Keratinocyte (primary cell): ENCODE data around the gene FAM90A1. TPM values are rescaled to one million over a fixed set of nuclear protein-coding genes. Genes with fewer than 3 reads are reported as not detected.
"Not testable (repeated sequence)": the region's sequence is repeated elsewhere in the genome, so short reads cannot be mapped to it uniquely, and the experiment has no call there.

Source experiments
- DNase-seq: peaks from one replicate; pipeline ENCODE4 v3.0.0-alpha.2; 2011; ENCODE audit warnings: low read depth, missing footprints, low spot score
- FAIRE-seq: peaks from 2 replicates; lab custom pipeline; 2011; peaks lifted over from hg19 to GRCh38; lab: Jason Lieb, UNC
- H2AFZ ChIP-seq: 2 replicates; pipeline ENCODE4 v1.6.0; 2012; ENCODE audit warnings: low read length, control low read depth, inconsistent platforms; ENCODE audit not compliant: control insufficient read depth
- H3K27ac ChIP-seq: 2 replicates; pipeline ENCODE4 v1.5.1; 2011; ENCODE audit warnings: low read length; ENCODE audit not compliant: control insufficient read depth, insufficient read depth
- H3K27me3 ChIP-seq: 3 replicates; pipeline ENCODE4 v1.6.0; 2011; ENCODE audit warnings: low read length; ENCODE audit not compliant: control insufficient read depth, insufficient read depth; ENCODE audit errors: extremely low read depth
- H3K36me3 ChIP-seq, 2 experiments: 2 replicates in 1 of 2; 3 replicates in 1 of 2; pipeline ENCODE4 v1.5.1; 2011; ENCODE audit warnings: low read length in 2 of 2, mild to moderate bottlenecking in 1 of 2; ENCODE audit not compliant: control insufficient read depth in 2 of 2, insufficient read depth in 2 of 2; ENCODE audit errors: extremely low read depth in 1 of 2
- H3K4me1 ChIP-seq: 3 replicates; pipeline ENCODE4 v1.5.1; 2011; ENCODE audit warnings: low read length; ENCODE audit not compliant: control insufficient read depth, insufficient read depth; ENCODE audit errors: extremely low read depth
- H3K4me2 ChIP-seq: 3 replicates; pipeline ENCODE4 v1.6.0; 2011; ENCODE audit warnings: low read depth, low read length; ENCODE audit not compliant: control insufficient read depth, insufficient read depth; ENCODE audit errors: extremely low read depth
- H3K4me3 ChIP-seq, 3 experiments: fragments of 200-600 bp in 1 of 3; sonication (generic) in 1 of 3; 2 replicates in 2 of 3; 3 replicates in 1 of 3; pipeline ENCODE4 v1.5.1; 2011 to 2016; ENCODE audit warnings: low read length in 3 of 3, mild to moderate bottlenecking in 3 of 3, control low read depth in 2 of 3, inconsistent platforms in 1 of 3, low read depth in 1 of 3, mixed read lengths in 1 of 3, mixed run types in 1 of 3, moderate library complexity in 1 of 3; ENCODE audit not compliant: control insufficient read depth in 2 of 3, insufficient read depth in 2 of 3; ENCODE audit errors: extremely low read depth in 1 of 3
- H3K79me2 ChIP-seq: 2 replicates; pipeline ENCODE4 v1.6.0; 2012; ENCODE audit warnings: low read length; ENCODE audit not compliant: control insufficient read depth, insufficient read depth
- H3K9ac ChIP-seq: 3 replicates; pipeline ENCODE4 v1.6.0; 2011; ENCODE audit warnings: low read length; ENCODE audit not compliant: control insufficient read depth, insufficient read depth; ENCODE audit errors: extremely low read depth
- H3K9me1 ChIP-seq: 3 replicates; pipeline ENCODE4 v1.6.0; 2011; ENCODE audit warnings: low read length; ENCODE audit not compliant: control insufficient read depth, insufficient read depth; ENCODE audit errors: extremely low read depth
- H3K9me3 ChIP-seq: 2 replicates; pipeline ENCODE4 v1.5.1; 2012; ENCODE audit warnings: low read depth, low read length; ENCODE audit not compliant: control insufficient read depth
- H4K20me1 ChIP-seq: 3 replicates; pipeline ENCODE4 v1.6.0; 2011; ENCODE audit warnings: low read length; ENCODE audit not compliant: control insufficient read depth, insufficient read depth; ENCODE audit errors: extremely low read depth
- dilution Hi-C: fragments of 300-500 bp; cut with MboI; formaldehyde crosslinking; loops from one replicate; pipeline ENCODE4 v1.7.0; 2020; ENCODE audit warnings: low sequenced_read_pairs; ENCODE audit not compliant: extremely low pct_ligation_motif_present
- polyA plus RNA-seq, 5 experiments: library from polyadenylated mRNA; depleted of rRNA in 3 of 5; stranded (reverse) in 3 of 5; stranded (forward) in 1 of 5; unstranded in 1 of 5; fragments of >200 nt; gene quantifications; 1 replicate in 1 of 5; 2 replicates in 3 of 5; 3 replicates in 1 of 5; pipeline versions ENCODE4 v1.2.1 to v1.2.3, GENCODE V29; 2011 to 2012; ENCODE audit warnings: missing spikeins in 2 of 5, low read depth in 1 of 5, low replicate concordance in 1 of 5

Gene FAM90A1
- polyA plus RNA-seq, 1 donor (not counting 4 experiments of a cell fraction or from before 2014, with no cell fraction given), result 0.04 TPM

- H3K4me1 ChIP-seq, H3K79me2 ChIP-seq, H4K20me1 ChIP-seq, dilution Hi-C loops, H3K27me3 ChIP-seq, DNase-seq, FAIRE-seq, H3K9me3 ChIP-seq, H3K9me1 ChIP-seq, H3K36me3 ChIP-seq: not testable (repeated sequence)
- peak overlapping the region; percentile 87 for H3K9ac ChIP-seq
- H3K4me2 ChIP-seq, result peak overlapping the region; percentile 82
- H3K4me3 ChIP-seq, result peak overlapping the region; percentile 56 to 81 (median 69)
- H3K27ac ChIP-seq, result peak overlapping the region; percentile 75
- peak overlapping the region; percentile 74 for H2AFZ ChIP-seq
Observed at GRCh38 chr12:8241917-8242621, 14.7 kb upstream of the FAM90A1 start.

GRCh38 chr12:8240340-8241114 is 13.1 kb upstream of the FAM90A1 start:
- H4K20me1 ChIP-seq, H3K4me1 ChIP-seq, dilution Hi-C loops, H3K9me1 ChIP-seq, H3K27ac ChIP-seq, H3K79me2 ChIP-seq, DNase-seq, H3K27me3 ChIP-seq, FAIRE-seq, H3K36me3 ChIP-seq, H3K9ac ChIP-seq, H2AFZ ChIP-seq, H3K9me3 ChIP-seq, H3K4me3 ChIP-seq, H3K4me2 ChIP-seq: not testable (repeated sequence)

- H3K9me1 ChIP-seq, H3K4me2 ChIP-seq, H3K27ac ChIP-seq, dilution Hi-C loops, H3K79me2 ChIP-seq, H2AFZ ChIP-seq, H3K9me3 ChIP-seq, H3K9ac ChIP-seq, H3K4me3 ChIP-seq, H3K4me1 ChIP-seq, FAIRE-seq, H3K27me3 ChIP-seq, DNase-seq, H4K20me1 ChIP-seq, H3K36me3 ChIP-seq: not testable (repeated sequence)
Observed at GRCh38 chr12:8237031-8237430, 9.6 kb upstream of the FAM90A1 start.

GRCh38 chr12:8235316-8236157 is 8.1 kb upstream of the FAM90A1 start:
- FAIRE-seq, result not testable (repeated sequence)

More at GRCh38 chr12:8235316-8236157, 8.1 kb upstream of the FAM90A1 start:
- H2AFZ ChIP-seq, H3K4me1 ChIP-seq, dilution Hi-C loops, H3K4me2 ChIP-seq, H4K20me1 ChIP-seq, H3K4me3 ChIP-seq, H3K9me1 ChIP-seq, H3K9me3 ChIP-seq, H3K27me3 ChIP-seq, H3K9ac ChIP-seq, H3K27ac ChIP-seq, H3K79me2 ChIP-seq, H3K36me3 ChIP-seq, DNase-seq: not testable (repeated sequence)
